SJCRH30 (cell line): Measurements from ENCODE around the gene CARD14. TPM values are rescaled to one million over a fixed set of nuclear protein-coding genes. Genes with fewer than 3 reads are reported as not detected.
"Not testable (repeated sequence)": the region's sequence is repeated elsewhere in the genome, so short reads cannot be mapped to it uniquely, and the experiment has no call there.

Experiments used
- DNase-seq, 2 experiments: peaks; one replicate each; pipeline ENCODE4 v3.0.0-alpha.2; 2015 to 2020
- H3K27ac ChIP-seq: fragments of 250-450 bp; sonication (Bioruptor Pico); 2 replicates; pipeline ENCODE4 v1.5.1; 2020; ENCODE audit warnings: mild to moderate bottlenecking, moderate library complexity
- H3K27me3 ChIP-seq: fragments of 250-450 bp; sonication (Bioruptor Pico); 2 replicates; pipeline ENCODE4 v1.5.1; 2020; ENCODE audit warnings: mild to moderate bottlenecking, moderate library complexity
- H3K36me3 ChIP-seq: fragments of 250-450 bp; sonication (Bioruptor Pico); 2 replicates; pipeline ENCODE4 v1.5.1; 2020; ENCODE audit warnings: mild to moderate bottlenecking, moderate library complexity
- H3K4me1 ChIP-seq: fragments of 250-450 bp; sonication (Bioruptor Pico); 2 replicates; pipeline ENCODE4 v1.5.1; 2020; ENCODE audit warnings: mild to moderate bottlenecking, moderate library complexity
- H3K4me3 ChIP-seq: fragments of 250-450 bp; sonication (Bioruptor Pico); 2 replicates; pipeline ENCODE4 v1.5.1; 2020; ENCODE audit warnings: mild to moderate bottlenecking, moderate library complexity
- H3K9me3 ChIP-seq: fragments of 250-450 bp; sonication (Bioruptor Pico); replicated peaks from 2 replicates; pipeline ENCODE4 v1.5.1; 2020; ENCODE audit warnings: mild to moderate bottlenecking, moderate library complexity
- total RNA-seq: library from RNA; depleted of rRNA; stranded (reverse); fragments of >200 nt; shearing (Covaris generic); gene quantifications from 2 replicates; pipeline ENCODE4 v1.2.3, GENCODE V29; 2014

Gene CARD14
- total RNA-seq, 1 experiment from 2014 or later: 0.32 TPM

- H3K27ac ChIP-seq: no peak overlapping the region
- DNase-seq: no peak
- H3K4me3 ChIP-seq: no peak overlapping the region
- no peaks in the 10 kb centered on the region for H3K9me3 ChIP-seq
- H3K36me3 ChIP-seq: peaks cover 92% of the 10 kb centered on the region
- peaks cover 7% of the 10 kb centered on the region; the same call in 1 of the 2 replicates for H3K4me1 ChIP-seq
- H3K27me3 ChIP-seq: no peaks in the 10 kb centered on the region
Observed at GRCh38 chr17:80141463-80142165, 28.2 kb upstream of the CARD14 start.

DNA sequence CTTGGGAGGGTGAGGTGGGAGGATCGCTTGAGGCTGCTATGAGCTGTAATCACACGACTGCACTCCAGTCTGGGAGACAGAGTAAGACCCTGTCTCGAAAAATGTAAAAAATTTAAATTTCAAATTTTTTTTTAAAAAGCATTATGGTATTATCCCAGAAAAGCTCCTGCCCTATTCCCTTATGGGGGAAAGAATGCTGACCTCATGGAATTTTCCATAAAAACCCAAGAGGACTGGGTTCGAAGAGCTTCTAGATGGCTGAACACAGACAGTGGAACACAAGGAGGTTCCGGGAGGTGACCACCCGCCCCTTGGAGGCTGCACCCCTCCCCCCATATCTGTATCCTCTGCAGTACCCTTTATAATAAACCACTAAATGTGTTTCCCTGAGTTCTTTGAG, 26.9 kb upstream of the CARD14 start:
- no peak overlapping the region for H3K4me3 ChIP-seq
- DNase-seq: no peak
- peaks cover 7% of the 10 kb centered on the region; the same call in 1 of the 2 replicates for H3K4me1 ChIP-seq
- no peaks in the 10 kb centered on the region for H3K27me3 ChIP-seq
- peaks cover 78% of the 10 kb centered on the region for H3K36me3 ChIP-seq
- H3K27ac ChIP-seq: no peak overlapping the region
- H3K9me3 ChIP-seq: no peaks in the 10 kb centered on the region

- Histone ChIP-seq H3K4me1 (peaks cover 10% of the 10 kb centered on the region; the same call in 1 of the 2 replicates), H3K27me3 (no peaks in the 10 kb centered on the region), H3K9me3 (no peaks in the 10 kb centered on the region), H3K27ac (peak overlapping the region; percentile 81; the same call in 1 of the 2 replicates), H3K4me3 (peak overlapping the region; percentile 90), H3K36me3 (peaks cover 54% of the 10 kb centered on the region)
- DNase-seq: no peak
Observed at GRCh38 chr17:80145076-80146075, 24.5 kb upstream of the CARD14 start.

DNA sequence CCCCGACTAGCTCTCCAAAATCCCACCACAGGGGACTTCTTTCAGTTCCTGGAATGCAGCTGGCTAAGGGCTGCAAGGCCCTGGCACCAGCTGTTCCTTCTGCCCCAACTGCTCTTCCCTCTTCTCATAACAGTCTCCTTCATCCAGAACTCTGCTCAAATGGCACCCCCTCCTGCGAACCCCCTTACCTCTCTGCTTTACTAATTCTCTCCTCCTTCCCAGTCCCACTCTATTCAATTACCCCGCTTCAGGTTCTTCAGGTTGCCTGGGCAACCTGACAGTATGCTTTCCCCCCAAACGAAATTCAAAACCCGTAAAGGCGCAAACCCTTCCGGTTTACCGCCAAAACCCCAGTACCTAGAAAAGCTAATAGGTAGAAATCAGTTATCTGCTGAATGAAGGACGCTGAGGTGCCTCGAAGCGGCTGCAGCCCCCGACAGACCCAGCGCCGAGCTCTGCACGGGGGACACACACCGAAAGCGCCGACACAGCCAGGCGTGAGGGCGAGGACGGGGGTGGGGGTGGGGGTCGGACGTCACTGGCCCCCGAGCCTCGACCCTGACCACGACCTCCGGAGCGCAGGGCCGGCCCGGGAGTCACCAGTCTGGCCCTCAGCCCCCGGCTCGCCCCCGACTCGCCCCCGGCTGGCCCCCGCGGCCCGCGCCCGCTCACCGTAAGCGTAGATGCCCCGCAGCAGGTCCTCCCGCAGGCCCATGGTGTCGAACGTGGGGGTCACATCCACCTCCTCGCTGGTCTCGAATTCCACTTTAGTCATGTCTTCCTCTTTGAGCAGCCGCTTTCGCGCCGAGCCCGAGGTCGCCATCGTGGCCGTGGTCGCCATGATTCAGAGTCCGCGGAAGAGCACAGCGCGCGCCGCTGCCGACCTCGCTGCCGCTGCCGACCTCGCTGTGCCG, 23.5 kb upstream of the CARD14 start:
- peaks cover 44% of the 10 kb centered on the region for H3K36me3 ChIP-seq
- DNase-seq: peak; percentile 69 to 83
- H3K4me1 ChIP-seq: peaks cover 15% of the 10 kb centered on the region
- no peaks in the 10 kb centered on the region for H3K9me3 ChIP-seq
- H3K27ac ChIP-seq: peak overlapping the region; percentile 81
- no peaks in the 10 kb centered on the region for H3K27me3 ChIP-seq
- peak overlapping the region; percentile 90 for H3K4me3 ChIP-seq

GRCh38 chr17:80147035-80147822, 22.6 kb upstream of the CARD14 start, which contains the start of gene EIF4A3:
TSS of gene EIF4A3 (minus strand) at chr17:80147128. CDS start at chr17:80146961, 167 bp downstream.
- Histone ChIP-seq H3K9me3 (no peaks in the 10 kb centered on the region), H3K4me3 (peak within 1 kb of the TSS; percentile 90), H3K27ac (peak within 1 kb of the TSS; percentile 81), H3K36me3 (peaks cover 35% of the 10 kb centered on the region), H3K4me1 (peaks cover 21% of the 10 kb centered on the region), H3K27me3 (no peaks in the 10 kb centered on the region)
- peak; percentile 100 for DNase-seq

GRCh38 chr17:80151333-80151732, 18.5 kb upstream of the CARD14 start:
- Histone ChIP-seq H3K36me3 (no peaks in the 10 kb centered on the region), H3K4me1 (peaks cover 17% of the 10 kb centered on the region), H3K4me3 (no peak overlapping the region), H3K27ac (no peak overlapping the region), H3K9me3 (peaks cover 14% of the 10 kb centered on the region), H3K27me3 (no peaks in the 10 kb centered on the region)
- DNase-seq: no peak

- no peak overlapping the region for H3K4me3 ChIP-seq
- DNase-seq: peak; percentile 54 to 56
- H3K9me3 ChIP-seq: peaks cover 23% of the 10 kb centered on the region
- no peak overlapping the region for H3K27ac ChIP-seq
- no peaks in the 10 kb centered on the region for H3K27me3 ChIP-seq
- no peaks in the 10 kb centered on the region for H3K36me3 ChIP-seq
- peaks cover 17% of the 10 kb centered on the region for H3K4me1 ChIP-seq
Observed at GRCh38 chr17:80152081-80152702, 17.6 kb upstream of the CARD14 start.

DNA sequence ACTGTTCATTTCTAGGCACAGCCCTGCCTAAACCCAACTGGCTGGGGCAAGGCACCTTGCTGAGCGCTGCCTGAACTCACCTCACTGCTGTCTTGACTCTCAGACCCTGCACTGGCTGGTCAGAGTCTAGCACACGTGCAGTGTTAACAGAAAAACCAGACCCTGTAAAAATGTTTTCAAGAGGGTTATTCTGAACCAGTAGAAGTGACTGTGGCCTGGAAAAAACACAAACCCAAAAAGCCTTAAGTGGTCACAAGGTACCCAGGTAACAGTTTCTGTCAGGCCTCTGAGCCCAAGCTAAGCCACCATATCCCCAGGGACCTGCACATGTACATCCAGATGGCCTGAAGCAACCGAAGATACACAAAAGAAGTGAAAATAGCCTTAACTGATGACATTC, 16.8 kb upstream of the CARD14 start:
- no peak overlapping the region for H3K27ac ChIP-seq
- no peaks in the 10 kb centered on the region for H3K27me3 ChIP-seq
- DNase-seq: no peak
- H3K36me3 ChIP-seq: no peaks in the 10 kb centered on the region
- H3K4me3 ChIP-seq: no peak overlapping the region
- H3K4me1 ChIP-seq: peaks cover 17% of the 10 kb centered on the region
- H3K9me3 ChIP-seq: peaks cover 28% of the 10 kb centered on the region

GRCh38 chr17:80154166-80154565, 15.7 kb upstream of the CARD14 start:
- no peak for DNase-seq
- H3K36me3 ChIP-seq: no peaks in the 10 kb centered on the region
- peaks cover 15% of the 10 kb centered on the region for H3K4me1 ChIP-seq
- H3K4me3 ChIP-seq: no peak overlapping the region
- H3K27ac ChIP-seq: no peak overlapping the region
- peaks cover 28% of the 10 kb centered on the region for H3K9me3 ChIP-seq
- H3K27me3 ChIP-seq: peaks cover 1% of the 10 kb centered on the region; the same call in 1 of the 2 replicates

GRCh38 chr17:80155600-80155999, 14.2 kb upstream of the CARD14 start:
- H3K4me3 ChIP-seq, H3K27ac ChIP-seq, H3K27me3 ChIP-seq, H3K36me3 ChIP-seq, DNase-seq: not testable (repeated sequence)
- Histone ChIP-seq H3K4me1 (peaks cover 15% of the 10 kb centered on the region), H3K9me3 (peaks cover 28% of the 10 kb centered on the region)

DNA sequence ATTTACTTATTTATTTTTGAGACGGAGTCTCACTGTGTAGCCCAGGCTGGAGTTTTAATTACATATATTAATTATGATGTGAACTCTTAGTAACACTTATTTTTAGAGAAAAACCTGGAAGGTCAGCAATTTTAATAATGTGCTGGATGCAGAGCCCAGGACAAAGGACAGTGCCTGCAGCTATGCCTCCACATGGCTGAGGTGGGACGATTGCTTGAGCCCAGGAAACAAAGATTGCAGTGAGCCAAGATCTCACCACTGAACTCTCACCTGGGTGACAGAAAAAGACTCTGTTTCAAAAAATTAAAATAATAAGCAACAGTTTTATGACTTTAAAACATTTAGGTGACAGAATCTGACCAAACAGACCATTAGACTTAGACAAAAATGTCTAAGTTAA, 11.0 kb upstream of the CARD14 start:
- peaks cover 7% of the 10 kb centered on the region for H3K27me3 ChIP-seq
- H3K4me1 ChIP-seq: no peaks in the 10 kb centered on the region
- no peak overlapping the region for H3K4me3 ChIP-seq
- H3K27ac ChIP-seq: no peak overlapping the region
- no peaks in the 10 kb centered on the region for H3K36me3 ChIP-seq
- peaks cover 28% of the 10 kb centered on the region for H3K9me3 ChIP-seq
- DNase-seq: no peak

- Histone ChIP-seq H3K4me1 (no peaks in the 10 kb centered on the region), H3K4me3 (no peak overlapping the region), H3K9me3 (peaks cover 21% of the 10 kb centered on the region), H3K27me3 (peaks cover 13% of the 10 kb centered on the region), H3K27ac (no peak overlapping the region), H3K36me3 (no peaks in the 10 kb centered on the region)
- DNase-seq: no peak
Observed at GRCh38 chr17:80160536-80160935, 9.3 kb upstream of the CARD14 start.

GRCh38 chr17:80163336-80163735, 6.5 kb upstream of the CARD14 start:
- DNase-seq: no peak

More at GRCh38 chr17:80163336-80163735, 6.5 kb upstream of the CARD14 start:
- Histone ChIP-seq H3K4me3 (no peak overlapping the region), H3K4me1 (peaks cover 2% of the 10 kb centered on the region; the same call in 1 of the 2 replicates), H3K9me3 (no peaks in the 10 kb centered on the region), H3K27me3 (peaks cover 13% of the 10 kb centered on the region), H3K27ac (no peak overlapping the region), H3K36me3 (no peaks in the 10 kb centered on the region)
